Measurements from ENCODE around the gene RRAGC. TPM values are rescaled to one million over a fixed set of nuclear protein-coding genes. Genes with fewer than 3 reads are reported as not detected.

The RRAGC gene, protein sequence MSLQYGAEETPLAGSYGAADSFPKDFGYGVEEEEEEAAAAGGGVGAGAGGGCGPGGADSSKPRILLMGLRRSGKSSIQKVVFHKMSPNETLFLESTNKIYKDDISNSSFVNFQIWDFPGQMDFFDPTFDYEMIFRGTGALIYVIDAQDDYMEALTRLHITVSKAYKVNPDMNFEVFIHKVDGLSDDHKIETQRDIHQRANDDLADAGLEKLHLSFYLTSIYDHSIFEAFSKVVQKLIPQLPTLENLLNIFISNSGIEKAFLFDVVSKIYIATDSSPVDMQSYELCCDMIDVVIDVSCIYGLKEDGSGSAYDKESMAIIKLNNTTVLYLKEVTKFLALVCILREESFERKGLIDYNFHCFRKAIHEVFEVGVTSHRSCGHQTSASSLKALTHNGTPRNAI
- total RNA-seq: 10 to 100 TPM; 20.9 to 21.3 TPM
- long read RNA-seq: 0 reads

DNA sequence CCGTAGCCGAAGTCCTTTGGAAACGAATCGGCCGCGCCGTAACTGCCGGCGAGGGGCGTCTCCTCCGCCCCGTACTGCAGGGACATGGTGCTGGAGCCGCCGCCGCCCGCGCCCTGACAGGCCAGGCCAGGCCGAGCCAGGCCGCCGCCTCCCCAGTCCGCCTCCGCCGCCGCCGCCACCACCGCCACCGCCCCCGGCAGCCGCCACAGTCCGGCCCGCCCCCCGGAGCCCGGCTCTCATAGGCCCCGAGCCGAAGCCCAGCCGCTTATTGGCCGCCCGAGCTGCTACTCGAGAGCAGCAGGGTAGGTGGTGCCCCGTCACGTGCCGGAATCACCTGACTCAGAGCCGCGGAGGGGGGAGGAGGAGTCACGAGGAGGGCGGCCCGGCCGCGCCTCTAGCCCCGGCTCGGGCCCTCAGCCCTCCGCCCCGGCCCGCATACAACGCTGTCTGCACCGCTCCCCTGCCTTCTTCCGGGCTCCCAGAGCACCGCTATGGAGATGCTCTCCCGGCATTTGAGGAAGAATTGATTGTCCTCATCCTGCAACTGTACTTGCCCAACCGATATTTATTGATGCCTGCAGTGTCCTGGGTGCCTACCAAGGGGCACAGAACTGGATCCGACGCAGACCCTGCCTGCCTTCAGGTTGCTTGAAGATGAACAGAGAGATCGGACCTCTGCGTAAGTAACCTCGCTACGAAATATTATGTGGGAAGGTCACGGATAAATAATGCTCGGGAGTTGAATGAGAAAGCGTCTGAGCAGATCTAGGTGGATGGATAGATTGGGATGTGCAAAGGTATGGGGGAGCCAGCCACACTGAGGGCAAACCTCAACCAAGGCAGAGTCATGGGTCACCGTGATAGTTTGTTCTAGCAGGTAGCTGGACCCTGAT lies at the start of gene RRAGC:
TSS of gene RRAGC (minus strand) at position 212 of the 893 bp plus-strand sequence. CDS start at position 86, 126 bp downstream.
- intact Hi-C loops (cut with DNase I): loop anchor here in 1 of 2 donors (10.0 kb wide), 1 partner anchor 135 kb away; the partner anchor contains the start of gene AKIRIN1
- DNase-seq (peak; percentile 100), ATAC-seq (peak; percentile 99)

DNA sequence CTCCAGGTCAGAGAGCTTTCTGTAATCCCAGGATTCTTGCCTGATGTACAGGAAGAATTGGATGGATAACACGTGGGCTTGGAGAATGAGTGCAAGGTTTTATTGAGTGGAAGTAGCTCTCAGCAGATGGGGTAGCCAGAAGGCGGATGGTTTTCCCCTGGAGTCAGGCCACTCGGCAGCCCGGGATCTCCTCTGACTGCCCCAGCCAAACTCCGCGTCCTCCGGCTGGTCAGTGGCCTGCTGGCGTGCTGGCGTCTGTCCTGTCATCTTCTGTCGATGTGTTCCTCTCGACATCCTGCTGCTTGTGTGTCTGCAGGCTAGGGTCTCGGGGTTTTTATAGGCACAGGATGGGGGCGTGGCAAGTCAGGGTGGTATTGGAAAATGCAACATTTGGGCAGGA lies 49.2 kb upstream of the RRAGC start:
- no peak for DNase-seq
- intact Hi-C loops (cut with DNase I): no loop called here
- ATAC-seq: no peak

DNA sequence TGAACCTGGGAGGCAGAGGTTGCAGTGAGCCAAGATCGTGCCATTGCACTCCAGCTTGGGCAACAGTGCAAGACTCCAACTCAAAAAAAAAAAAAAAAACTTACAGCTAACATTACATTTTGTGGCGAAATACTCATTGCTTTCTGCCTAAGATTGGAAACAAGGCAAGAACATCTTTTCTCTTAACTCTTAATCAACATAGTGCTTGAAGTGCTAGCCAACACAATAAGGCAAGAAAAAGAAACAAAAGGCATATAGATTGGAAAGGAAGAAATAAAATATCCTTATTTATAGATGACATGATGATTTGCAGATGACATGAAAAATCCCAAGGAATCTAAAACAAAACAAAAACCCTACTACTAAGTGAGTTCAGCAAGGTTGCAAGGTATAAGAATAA lies 46.4 kb upstream of the RRAGC start:
- no peak for DNase-seq
- no peak for ATAC-seq
- intact Hi-C loops (cut with DNase I): no loop called here

DNA sequence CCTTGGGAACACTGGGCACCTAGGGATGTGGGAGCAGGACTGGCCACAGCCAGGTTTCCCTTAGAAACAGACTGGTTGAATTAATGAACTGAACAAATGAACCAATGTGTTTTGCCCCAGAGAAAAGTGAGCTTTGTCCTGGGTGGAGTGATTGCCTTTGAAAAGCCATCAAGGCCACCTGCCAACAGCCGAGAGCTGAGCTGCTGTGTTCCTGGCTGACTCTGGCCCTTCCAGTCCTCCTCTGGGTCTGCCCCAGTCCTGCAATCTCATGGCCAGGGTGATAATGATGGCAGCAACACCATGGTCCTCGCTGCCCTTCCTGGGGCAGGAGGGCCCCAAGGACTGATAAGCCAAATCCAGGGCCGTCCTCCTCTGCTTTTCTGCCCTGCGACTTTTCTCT lies 40.0 kb upstream of the RRAGC start:
- DNase-seq: no peak
- peak in 1 of 2 donors; percentile 30 for ATAC-seq
- intact Hi-C loops (cut with DNase I): no loop called here

DNA sequence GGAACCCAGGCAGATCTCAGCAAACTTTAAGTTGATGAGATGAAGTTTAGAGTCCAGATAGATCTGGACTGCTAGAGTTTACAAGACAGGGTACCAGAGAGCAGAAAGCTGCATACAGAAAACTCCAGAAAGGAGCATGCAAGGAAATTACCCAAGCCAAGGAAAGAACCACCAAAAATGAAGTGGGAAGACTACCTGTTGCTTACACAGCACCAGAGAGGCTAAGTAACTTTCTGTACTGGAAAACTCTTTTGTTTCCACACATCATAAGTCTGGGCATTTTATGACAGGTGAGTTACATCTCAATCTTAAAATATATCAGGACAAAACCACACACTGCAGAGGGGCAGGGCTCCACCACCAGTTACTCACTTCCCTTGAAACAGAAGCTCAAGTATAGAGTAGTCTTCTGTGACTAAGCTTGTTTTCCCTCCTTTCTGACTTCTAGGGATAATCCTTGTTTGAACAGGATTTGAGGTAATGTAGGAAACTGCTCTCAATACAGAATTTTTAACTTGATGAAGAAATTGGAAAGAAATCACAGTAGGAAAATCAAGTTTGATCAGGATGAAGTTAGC lies 39.2 kb upstream of the RRAGC start:
- intact Hi-C loops (cut with DNase I): no loop called here
- ATAC-seq: no peak

DNA sequence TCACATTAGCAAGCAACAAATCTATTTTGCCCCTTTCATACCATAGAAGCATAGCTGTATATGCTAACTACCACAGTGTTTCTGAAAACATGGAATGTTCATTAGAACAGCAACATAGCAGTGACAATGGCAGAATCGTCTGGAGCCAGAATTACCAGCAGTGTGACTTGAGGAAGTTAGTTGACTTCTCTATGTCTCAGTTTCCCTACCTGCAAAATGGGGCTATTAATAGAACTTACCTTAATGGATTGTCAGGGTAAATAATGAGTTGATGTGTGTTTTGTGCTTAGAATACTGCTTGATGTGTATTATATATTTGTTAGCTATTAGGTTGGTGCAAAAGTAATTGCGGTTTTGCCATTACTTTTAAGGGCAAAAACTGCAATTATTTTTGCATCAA lies 36.6 kb upstream of the RRAGC start:
- intact Hi-C loops (cut with DNase I): no loop called here
- no peak for DNase-seq
- ATAC-seq: no peak

More for the DNA sequence above, 39.2 kb upstream of the RRAGC start:
- DNase-seq: no peak

DNA sequence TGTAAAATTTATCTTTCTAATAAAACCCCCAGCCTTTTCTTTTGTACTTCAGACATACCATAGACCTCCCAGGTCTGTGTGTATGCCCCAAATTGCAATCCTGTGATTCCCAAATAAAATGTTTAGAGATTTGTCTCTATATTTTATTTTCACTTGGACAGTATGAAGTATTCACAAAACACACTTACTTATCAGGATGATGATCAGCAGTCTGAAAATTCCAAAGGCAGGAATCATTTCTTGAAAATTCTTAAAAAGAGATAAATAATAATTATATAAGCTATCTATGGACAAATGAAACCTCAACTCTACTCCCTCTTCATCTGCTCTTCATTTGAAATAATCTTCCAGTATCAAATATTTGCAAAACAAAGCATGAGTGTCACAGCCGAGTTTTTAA lies 33.4 kb upstream of the RRAGC start:
- DNase-seq (no peak), ATAC-seq (no peak)
- intact Hi-C loops (cut with DNase I): no loop called here

DNA sequence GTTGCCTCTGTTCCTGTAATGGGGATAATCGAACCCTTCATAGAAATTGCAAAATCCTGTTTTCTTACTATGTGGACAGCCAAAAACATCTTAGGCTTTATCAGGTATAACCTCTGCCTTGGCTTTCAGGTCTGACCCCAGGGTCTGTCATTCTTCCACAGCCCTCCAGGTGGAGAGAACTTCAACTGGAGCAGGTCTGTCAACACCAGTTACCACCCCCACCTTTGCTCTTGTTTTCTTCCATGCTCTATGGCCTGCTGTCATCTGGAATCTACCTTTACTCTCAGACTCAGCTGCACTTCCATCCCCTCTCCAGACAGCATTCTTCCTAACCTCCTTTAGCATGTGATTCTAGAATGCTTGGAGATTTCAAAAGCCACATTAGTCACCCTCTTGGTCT lies 32.2 kb upstream of the RRAGC start:
- no peak for DNase-seq
- ATAC-seq: no peak
- intact Hi-C loops (cut with DNase I): no loop called here

DNA sequence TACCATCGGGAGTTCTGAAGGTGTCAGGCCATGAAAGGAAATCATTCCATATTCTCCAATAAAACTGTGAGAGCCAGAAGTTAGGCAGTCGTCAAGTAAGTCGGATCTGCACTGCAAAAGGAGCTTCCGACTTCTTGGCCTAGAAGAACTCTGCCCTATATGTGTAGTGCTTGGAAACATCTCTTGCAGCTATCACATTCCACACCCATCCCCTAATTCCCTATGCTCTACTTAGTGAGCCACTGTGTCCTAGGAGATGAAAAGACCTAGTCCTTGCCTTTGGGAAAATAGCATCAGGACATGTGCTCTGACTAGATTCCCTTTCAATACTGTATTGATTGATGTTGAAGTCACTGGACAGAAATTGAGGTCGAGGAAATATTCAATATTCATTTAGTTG lies 30.0 kb upstream of the RRAGC start:
- intact Hi-C loops (cut with DNase I): no loop called here
- no peak for ATAC-seq
- DNase-seq: no peak

DNA sequence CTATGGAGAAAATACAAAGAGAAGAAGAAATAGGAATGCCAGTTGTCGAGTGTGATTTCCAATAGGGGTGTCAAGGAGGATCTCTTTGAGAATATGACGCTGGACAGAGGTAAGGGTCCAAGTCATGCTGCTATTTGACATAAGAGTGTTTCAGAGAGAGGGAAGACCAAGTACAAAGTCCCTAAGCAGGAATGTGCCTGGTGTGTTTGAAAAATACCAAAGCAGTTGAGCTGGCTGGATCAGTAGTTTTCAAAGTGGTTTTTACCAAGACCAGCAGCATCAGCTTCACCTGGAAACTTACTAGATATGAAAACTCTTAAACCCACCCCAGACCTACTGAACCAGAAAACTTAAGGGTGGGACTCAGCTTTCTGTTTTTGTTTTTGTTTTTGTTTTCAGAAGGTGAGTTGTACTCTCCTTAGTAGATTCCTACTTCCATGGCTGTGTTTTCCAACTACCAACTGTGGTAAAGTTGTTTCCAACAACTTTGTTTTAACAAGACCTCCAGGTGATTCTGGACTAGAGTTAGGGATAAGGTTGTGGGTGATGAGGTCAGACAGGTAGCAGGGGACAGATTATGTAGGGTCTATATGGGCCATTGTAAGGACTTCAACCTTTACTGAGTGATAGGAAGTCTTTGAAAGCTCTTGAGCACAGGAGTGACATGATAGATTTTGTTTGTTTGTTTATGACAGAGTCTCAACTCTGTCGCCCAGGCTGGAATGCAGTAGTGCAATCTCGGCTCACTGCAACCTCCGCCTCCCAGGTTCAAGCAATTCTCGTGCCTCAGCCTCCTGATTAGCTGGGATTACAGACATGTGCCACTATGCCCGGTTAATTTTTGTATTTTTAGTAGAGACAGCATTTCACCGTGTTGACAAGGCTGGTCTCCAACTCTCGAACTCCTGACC lies 29.1 kb upstream of the RRAGC start:
- ATAC-seq: no peak
- intact Hi-C loops (cut with DNase I): no loop called here
- DNase-seq: no peak

DNA sequence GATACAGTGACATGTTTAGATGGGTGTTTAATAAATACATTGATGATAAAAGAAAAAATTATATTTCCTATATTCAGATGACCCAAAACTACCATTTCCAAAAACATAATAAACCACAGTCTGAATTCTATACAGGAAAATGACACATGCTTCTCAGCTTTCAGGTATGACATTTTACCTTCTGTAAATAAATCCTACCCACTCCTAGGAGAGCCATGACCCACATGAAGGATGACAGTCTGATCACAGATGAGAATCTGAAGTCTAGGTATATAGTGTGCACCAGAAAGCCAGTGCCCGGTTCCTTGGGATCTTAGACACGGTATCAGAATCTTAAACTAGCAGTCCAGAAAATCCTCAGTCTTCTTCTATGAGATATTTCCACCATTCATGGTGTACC lies 25.5 kb upstream of the RRAGC start:
- no peak for ATAC-seq
- intact Hi-C loops (cut with DNase I): no loop called here
- no peak for DNase-seq

DNA sequence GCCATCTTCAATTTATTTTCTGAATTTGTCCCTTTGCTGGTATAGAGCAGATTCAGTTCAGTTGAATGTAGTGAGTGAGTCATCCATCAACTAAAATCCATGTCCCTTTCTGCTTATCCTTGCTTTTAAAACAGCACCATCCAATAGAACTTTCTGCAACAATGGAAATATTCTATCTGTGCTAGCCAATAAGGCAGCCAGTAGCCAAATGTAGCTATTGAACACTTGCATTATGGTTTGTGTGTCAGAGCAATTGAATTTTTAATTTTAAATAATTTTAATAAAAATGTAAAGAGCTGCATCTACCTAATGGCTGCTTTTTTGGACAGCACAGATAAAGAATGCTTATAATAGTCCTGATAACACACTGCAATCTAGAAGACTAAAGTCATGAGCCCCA lies 21.9 kb upstream of the RRAGC start, which contains the start of gene GJA9:
TSS of gene GJA9 (minus strand) at position 101 of the 400 bp plus-strand sequence. CDS start 5,489 bp downstream, outside the sequence.
- ATAC-seq (no peak), DNase-seq (no peak)
- intact Hi-C loops (cut with DNase I): no loop called here

DNA sequence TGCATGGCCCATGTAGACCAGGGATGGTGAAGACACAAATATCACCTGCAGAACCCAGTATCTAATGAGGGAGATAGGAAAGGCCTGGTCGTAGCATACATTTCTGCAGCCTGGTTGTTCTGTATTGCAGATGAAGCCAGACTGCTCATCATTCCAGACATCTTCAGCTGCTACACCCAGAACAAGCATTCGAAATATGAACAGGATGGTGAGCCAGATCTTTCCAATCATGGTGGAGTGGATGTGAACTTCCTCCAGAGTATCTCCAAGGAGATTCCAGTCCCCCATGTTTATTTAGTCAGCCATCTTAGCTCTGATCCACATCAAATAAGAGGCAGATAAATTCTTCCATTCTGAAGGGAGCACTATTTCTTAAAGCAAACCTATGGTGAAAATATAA lies 16.2 kb upstream of the RRAGC start:
- intact Hi-C loops (cut with DNase I): no loop called here
- ATAC-seq: no peak
- no peak for DNase-seq

DNA sequence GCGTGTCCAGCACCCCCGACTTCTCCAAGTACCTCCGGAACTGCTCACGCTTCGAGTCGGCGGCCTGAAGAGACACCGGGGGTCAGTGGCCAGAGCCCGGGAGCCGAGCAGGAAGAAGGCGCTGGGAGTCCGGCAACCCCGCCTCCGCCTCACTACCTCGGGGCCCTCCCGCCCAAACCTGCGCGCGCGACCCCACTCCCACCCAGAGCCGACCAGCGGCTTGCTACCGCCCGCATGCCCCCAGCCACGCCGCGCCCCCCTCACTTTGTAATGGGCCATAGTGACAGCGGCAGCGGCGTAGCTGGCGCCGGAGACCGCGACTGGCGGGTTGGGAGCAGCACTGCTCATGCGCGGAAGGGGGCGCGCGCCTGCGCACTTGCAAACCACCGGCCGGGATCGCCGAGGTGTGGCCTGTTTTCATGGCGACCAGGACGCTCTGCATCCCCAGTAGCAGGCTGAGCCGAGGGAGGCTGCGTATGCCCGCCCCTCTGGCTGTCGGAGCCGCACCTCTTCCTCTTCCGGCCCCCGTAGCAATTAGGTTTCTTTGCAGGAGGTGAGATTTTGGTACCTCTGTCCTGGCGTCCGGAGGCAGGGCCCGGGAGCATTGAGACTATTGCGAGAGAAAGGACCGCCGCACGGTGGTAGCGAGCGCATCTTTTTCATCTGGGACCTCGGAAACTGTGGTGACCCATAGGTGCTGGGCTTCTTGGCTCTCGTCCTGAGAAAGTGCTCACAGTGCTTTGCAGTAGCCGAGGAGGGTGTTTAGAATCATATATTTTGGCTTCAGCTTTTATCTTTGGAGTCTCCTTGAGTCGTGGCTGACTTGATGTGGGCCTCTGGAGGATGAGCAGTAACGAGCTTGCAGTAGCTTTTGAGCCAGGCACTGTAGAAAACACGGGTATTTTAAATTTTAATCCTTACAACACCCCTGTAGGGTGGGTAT lies 13.7 kb upstream of the RRAGC start, which contains the start of gene MYCBP:
TSS of gene MYCBP (minus strand) at position 322 of the 943 bp plus-strand sequence. CDS start at position 279, 43 bp downstream.
- peak; percentile 96 for DNase-seq
- intact Hi-C loops (cut with DNase I): no loop called here
- peak; percentile 99 to 100 for ATAC-seq

DNA sequence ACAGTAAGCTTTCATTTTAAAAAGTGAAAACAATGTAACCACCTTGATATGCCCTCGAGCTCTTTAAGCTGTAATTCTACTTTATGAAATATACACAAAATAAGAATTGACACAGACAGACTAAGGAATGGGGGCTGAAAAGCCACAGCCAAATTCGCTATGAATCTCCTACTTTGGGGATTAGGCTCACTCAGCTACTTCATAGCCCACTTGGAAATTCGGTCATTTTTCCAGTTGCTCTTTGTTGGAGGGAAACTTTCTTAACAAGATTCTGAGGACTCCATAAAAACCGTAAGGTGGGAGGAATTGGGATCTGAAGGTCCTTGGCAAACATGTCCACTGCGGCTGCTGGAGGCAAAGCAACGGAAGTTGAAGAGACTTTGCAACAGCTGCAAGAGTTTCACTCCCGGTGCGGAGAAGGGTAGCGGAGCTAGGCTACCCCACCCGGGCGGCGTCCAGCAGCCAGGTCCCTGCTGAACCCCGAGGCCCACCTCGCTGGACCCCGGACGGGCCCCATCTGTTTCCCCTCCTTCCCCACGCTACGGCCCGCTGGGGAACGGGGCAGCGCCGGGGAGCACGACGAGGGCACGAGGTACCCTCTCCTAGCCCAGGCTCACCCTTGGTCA lies 12.9 kb upstream of the RRAGC start:
- DNase-seq: no peak
- peak; percentile 22 to 34 for ATAC-seq
- intact Hi-C loops (cut with DNase I): no loop called here

DNA sequence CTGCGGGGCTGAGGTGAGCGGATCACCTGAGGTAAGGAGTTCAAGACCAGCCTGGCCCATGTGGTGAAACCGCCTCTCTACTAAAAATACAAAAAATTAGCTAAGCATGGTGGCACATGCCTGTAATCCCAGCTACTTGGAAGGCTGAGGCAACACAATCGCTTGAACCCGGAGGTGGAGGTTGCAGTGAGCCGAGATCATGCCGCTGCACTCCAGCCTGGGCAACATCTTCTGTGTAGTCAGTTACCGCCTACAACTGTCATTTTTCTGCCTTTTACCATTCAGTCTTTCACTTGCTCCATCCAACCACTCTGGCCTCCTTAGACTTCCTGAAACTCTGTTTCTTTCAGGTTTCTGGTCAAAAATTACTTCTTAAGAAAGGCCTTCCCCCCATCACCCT lies 11.4 kb upstream of the RRAGC start:
- no peak for DNase-seq
- ATAC-seq: no peak
- intact Hi-C loops (cut with DNase I): no loop called here

DNA sequence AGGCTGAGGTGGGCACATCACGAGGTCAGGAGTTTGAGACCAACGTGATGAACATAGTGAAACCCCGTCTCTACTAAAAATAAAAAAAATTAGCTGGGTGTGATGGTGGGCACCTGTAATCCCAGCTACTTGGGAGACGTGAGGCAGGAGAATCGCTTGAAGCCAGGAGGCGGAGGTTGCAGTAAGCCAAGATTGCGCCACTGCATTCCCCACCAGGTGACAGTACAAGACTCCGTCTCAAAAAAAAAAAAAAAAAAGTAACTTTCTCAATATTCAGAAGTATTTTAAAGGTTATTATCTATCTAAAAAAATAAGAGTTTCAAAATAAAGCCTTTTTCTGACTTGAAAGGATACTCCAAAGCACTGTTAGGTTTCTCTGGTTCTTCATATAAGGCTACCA lies 7.6 kb upstream of the RRAGC start:
- intact Hi-C loops (cut with DNase I): no loop called here
- DNase-seq (no peak), ATAC-seq (no peak)

All from left cardiac atrium (tissue), 4 donors.